ENCODE measurements around the gene GYS2.
"Not testable (repeated sequence)": the region's sequence is repeated elsewhere in the genome, so short reads cannot be mapped to it uniquely, and the experiment has no call there.

- not testable (repeated sequence) for TF ChIP-seq CTCF, POLR2A (IDR thresholded peaks at IDR 0.05)
These were observed 9.3 kb downstream of the GYS2 start for GRCh38 chr12:21595356-21595755.
